ENCODE measurements around the gene ATG2B. TPM values are rescaled to one million over a fixed set of nuclear protein-coding genes. Genes with fewer than 3 reads are reported as not detected.

Gene ATG2B
- polyA plus RNA-seq, 2 of the 4 experiments (the other 2 are of a cell fraction): 7.1 to 17.0 TPM

DNA sequence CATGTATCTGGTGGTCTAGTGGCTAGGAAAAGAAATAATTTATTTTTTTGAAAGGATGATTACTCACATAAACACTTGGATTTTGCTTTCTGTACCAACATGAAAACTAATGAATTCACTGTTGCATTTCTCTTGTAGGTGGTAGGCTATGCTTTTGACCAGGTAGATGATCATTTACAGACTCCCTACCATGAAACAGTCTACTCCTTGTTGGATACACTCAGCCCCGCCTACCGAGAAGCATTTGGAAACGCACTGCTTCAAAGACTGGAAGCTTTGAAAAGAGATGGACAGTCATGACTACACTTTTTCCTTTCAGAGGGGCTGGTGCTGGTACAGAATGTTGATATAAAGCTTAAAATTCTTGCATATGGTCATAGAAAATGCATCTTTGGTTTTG lies 22.2 kb upstream of the ATG2B start:
- ATAC-seq (no peak), FAIRE-seq (no peak), DNase-seq (ENCODE audit: low read depth in 1 of 2, low spot score in 1 of 2) (no peak)
- 83% methylated on average over 3 of the region's 3 CpGs for WGBS (ENCODE audit: missing lambda C conversion rate)
- ChIA-PET POLR2A (no interaction called here), CTCF (no interaction called here)
- Histone ChIP-seq H3K4me3 (no peak overlapping the region), H3K9me3 (no peaks in the 10 kb centered on the region), H3K4me2 (no peak overlapping the region), H3K4me1 (no peaks in the 10 kb centered on the region), H3K27ac (no peak overlapping the region)
- TF ChIP-seq ESRRA (IDR thresholded peaks at IDR 0.05; ENCODE audit: borderline replicate concordance, low read length) (no peak), JUNB (IDR thresholded peaks at IDR 0.05) (no peak), E2F6 (IDR thresholded peaks at IDR 0.05; ENCODE audit: borderline replicate concordance, low read depth) (no peak), TFCP2L1 (CRISPR knock-in tag; IDR thresholded peaks at IDR 0.05) (no peak), BHLHE40 (IDR thresholded peaks at IDR 0.05; ENCODE audit: low read depth, low read length) (no peak)

- no peak for ATAC-seq
- Histone ChIP-seq H3K4me3 (no peak overlapping the region), H3K4me1 (no peaks in the 10 kb centered on the region), H3K4me2 (no peak overlapping the region), H3K9me3 (no peaks in the 10 kb centered on the region), H3K27ac (no peak overlapping the region)
- 0% methylated on average over 1 of the region's 1 CpG for WGBS (ENCODE audit: missing lambda C conversion rate)
- ChIA-PET POLR2A (no interaction called here), CTCF (interaction anchor here (0.8 to 0.9 kb wide), 2 partner anchors 28 to 109 kb away, joined by 3 read pairs; no protein-coding TSS in a partner anchor)
- no peak for DNase-seq (ENCODE audit: low read depth in 1 of 2, low spot score in 1 of 2)
- TF ChIP-seq NPAS2 (CRISPR knock-in tag; IDR thresholded peaks at IDR 0.05; ENCODE audit: borderline replicate concordance): no peak
- TF ChIP-seq, protein P1, sequence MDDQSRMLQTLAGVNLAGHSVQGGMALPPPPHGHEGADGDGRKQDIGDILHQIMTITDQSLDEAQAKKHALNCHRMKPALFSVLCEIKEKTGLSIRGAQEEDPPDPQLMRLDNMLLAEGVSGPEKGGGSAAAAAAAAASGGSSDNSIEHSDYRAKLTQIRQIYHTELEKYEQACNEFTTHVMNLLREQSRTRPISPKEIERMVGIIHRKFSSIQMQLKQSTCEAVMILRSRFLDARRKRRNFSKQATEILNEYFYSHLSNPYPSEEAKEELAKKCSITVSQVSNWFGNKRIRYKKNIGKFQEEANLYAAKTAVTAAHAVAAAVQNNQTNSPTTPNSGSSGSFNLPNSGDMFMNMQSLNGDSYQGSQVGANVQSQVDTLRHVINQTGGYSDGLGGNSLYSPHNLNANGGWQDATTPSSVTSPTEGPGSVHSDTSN (IDR thresholded peaks at IDR 0.05): no peak
- TF ChIP-seq POLR2AphosphoS2 (conservative IDR thresholded peaks at IDR 0.05; ENCODE audit: low read length): no peak
- TF ChIP-seq ESRRA (IDR thresholded peaks at IDR 0.05; ENCODE audit: borderline replicate concordance, low read length): no peak
- no peak for TF ChIP-seq RARB (CRISPR knock-in tag; IDR thresholded peaks at IDR 0.05)
- TF ChIP-seq JUNB (IDR thresholded peaks at IDR 0.05): no peak
- no peak for TF ChIP-seq SREBF2 (IDR thresholded peaks at IDR 0.05)
- TF ChIP-seq, protein P2, sequence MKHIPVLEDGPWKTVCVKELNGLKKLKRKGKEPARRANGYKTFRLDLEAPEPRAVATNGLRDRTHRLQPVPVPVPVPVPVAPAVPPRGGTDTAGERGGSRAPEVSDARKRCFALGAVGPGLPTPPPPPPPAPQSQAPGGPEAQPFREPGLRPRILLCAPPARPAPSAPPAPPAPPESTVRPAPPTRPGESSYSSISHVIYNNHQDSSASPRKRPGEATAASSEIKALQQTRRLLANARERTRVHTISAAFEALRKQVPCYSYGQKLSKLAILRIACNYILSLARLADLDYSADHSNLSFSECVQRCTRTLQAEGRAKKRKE (CRISPR knock-in tag; IDR thresholded peaks at IDR 0.05; ENCODE audit: low read depth): no peak
- TF ChIP-seq, protein P3, sequence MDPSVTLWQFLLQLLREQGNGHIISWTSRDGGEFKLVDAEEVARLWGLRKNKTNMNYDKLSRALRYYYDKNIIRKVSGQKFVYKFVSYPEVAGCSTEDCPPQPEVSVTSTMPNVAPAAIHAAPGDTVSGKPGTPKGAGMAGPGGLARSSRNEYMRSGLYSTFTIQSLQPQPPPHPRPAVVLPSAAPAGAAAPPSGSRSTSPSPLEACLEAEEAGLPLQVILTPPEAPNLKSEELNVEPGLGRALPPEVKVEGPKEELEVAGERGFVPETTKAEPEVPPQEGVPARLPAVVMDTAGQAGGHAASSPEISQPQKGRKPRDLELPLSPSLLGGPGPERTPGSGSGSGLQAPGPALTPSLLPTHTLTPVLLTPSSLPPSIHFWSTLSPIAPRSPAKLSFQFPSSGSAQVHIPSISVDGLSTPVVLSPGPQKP (IDR thresholded peaks at IDR 0.05; ENCODE audit: low read depth, low read length): no peak
- TF ChIP-seq ZNF302 (CRISPR knock-in tag; IDR thresholded peaks at IDR 0.05): no peak
- TF ChIP-seq HDAC2 (IDR thresholded peaks at IDR 0.05): no peak
- TF ChIP-seq CBX8 (IDR thresholded peaks at IDR 0.05): no peak
- FAIRE-seq: no peak
These were observed 21.6 kb upstream of the ATG2B start for GRCh38 chr14:96384740-96385139.

DNA sequence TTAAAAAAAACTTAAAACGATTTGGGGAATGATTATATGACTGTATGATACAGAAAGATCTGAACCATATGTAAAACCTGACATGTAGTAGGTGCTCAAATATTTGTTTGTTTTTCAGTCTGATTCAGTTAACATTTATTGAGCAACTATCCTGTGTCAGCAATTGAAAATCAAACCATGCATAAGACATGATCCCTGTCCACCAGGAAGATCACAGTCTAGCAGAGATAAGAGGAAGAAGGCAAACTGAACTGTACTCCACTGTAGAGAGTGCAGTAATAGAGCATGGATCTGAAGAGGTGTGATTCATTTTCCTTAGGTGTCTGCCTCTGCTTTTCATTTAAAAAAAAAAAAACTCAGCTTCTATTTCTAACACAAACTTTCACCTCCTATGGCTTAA lies 20.9 kb upstream of the ATG2B start:
- TF ChIP-seq HOXB5 (CRISPR knock-in tag; IDR thresholded peaks at IDR 0.05) (no peak), KDM1A (IDR thresholded peaks at IDR 0.05; ENCODE audit: low read depth) (no peak), TP53 (CRISPR knock-in tag; IDR thresholded peaks at IDR 0.05) (no peak), JUNB (IDR thresholded peaks at IDR 0.05) (no peak), CTCF (IDR thresholded peaks at IDR 0.05) (no peak), TFCP2L1 (CRISPR knock-in tag; IDR thresholded peaks at IDR 0.05) (no peak), EHF (CRISPR knock-in tag; IDR thresholded peaks at IDR 0.05) (no peak), CBX2 (IDR thresholded peaks at IDR 0.05; ENCODE audit: borderline replicate concordance, low read depth) (no peak)
- TF ChIP-seq, protein P4, sequence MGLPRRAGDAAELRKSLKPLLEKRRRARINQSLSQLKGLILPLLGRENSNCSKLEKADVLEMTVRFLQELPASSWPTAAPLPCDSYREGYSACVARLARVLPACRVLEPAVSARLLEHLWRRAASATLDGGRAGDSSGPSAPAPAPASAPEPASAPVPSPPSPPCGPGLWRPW (IDR thresholded peaks at IDR 0.05): no peak
- TF ChIP-seq, protein P5, sequence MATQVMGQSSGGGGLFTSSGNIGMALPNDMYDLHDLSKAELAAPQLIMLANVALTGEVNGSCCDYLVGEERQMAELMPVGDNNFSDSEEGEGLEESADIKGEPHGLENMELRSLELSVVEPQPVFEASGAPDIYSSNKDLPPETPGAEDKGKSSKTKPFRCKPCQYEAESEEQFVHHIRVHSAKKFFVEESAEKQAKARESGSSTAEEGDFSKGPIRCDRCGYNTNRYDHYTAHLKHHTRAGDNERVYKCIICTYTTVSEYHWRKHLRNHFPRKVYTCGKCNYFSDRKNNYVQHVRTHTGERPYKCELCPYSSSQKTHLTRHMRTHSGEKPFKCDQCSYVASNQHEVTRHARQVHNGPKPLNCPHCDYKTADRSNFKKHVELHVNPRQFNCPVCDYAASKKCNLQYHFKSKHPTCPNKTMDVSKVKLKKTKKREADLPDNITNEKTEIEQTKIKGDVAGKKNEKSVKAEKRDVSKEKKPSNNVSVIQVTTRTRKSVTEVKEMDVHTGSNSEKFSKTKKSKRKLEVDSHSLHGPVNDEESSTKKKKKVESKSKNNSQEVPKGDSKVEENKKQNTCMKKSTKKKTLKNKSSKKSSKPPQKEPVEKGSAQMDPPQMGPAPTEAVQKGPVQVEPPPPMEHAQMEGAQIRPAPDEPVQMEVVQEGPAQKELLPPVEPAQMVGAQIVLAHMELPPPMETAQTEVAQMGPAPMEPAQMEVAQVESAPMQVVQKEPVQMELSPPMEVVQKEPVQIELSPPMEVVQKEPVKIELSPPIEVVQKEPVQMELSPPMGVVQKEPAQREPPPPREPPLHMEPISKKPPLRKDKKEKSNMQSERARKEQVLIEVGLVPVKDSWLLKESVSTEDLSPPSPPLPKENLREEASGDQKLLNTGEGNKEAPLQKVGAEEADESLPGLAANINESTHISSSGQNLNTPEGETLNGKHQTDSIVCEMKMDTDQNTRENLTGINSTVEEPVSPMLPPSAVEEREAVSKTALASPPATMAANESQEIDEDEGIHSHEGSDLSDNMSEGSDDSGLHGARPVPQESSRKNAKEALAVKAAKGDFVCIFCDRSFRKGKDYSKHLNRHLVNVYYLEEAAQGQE (IDR thresholded peaks at IDR 0.05): no peak
- no peaks in the 10 kb centered on the region for H3K4me1 ChIP-seq
- H3K9me3 ChIP-seq: no peaks in the 10 kb centered on the region
- FAIRE-seq (no peak), ATAC-seq (no peak), DNase-seq (ENCODE audit: low read depth in 1 of 2, low spot score in 1 of 2) (no peak)
- H3K4me3 ChIP-seq: no peak overlapping the region
- H3K4me2 ChIP-seq: no peak overlapping the region
- no peak overlapping the region for H3K27ac ChIP-seq
- ChIA-PET POLR2A (no interaction called here), CTCF (no interaction called here)
- 17% methylated on average over 1 of the region's 1 CpG for WGBS (ENCODE audit: missing lambda C conversion rate)
